Activated effector memory CD4-positive, alpha-beta T cell treated with Interleukin-2 at 50 U/mL for 16 hours (primary cell): ENCODE results near the gene SIRPA.

Source experiments
- DNase-seq: peaks from one replicate; pipeline ENCODE4 v3.0.0-alpha.2; 2020

Gene SIRPA

DNA sequence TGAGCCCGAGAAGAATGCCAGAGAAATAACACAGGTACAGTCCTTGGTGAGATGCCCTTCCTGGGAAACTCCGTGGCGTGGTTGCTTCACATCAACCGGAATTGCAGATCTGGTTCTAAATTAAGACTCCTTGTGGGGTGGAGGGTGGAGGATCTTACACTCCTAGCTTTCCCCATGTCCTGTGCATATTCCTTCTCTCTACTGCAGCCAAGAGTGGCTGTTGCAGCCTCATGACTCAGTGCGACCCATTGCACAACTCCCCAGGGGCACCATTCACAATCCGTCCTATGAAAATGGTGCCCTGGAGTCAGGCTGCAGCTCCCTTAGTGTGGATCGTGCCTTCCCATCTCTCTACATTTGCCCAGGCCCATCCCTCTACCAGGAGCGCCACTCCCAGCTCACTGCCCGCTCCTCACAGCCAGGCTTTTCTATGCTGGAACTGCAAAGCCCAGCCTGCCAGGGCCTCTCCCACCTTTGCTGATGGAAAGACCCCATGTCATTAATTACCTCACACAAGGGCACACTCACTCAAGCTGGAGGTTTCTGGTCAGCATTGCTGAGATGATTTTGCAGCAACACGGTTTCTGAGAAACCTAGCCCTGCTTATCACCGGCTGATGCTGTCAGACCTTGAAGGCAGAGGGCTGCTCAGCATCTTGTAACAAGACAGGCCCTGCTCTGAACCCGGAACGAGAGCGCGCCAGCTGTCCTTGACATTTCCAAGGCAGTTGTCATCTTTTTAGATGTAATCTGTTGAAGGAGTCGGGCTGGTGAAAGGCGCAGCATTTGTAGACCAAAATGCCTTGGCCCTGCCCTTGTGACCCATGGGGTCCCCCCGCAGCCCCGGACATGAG, 39.7 kb downstream of the SIRPA start:
- no peak for DNase-seq

DNA sequence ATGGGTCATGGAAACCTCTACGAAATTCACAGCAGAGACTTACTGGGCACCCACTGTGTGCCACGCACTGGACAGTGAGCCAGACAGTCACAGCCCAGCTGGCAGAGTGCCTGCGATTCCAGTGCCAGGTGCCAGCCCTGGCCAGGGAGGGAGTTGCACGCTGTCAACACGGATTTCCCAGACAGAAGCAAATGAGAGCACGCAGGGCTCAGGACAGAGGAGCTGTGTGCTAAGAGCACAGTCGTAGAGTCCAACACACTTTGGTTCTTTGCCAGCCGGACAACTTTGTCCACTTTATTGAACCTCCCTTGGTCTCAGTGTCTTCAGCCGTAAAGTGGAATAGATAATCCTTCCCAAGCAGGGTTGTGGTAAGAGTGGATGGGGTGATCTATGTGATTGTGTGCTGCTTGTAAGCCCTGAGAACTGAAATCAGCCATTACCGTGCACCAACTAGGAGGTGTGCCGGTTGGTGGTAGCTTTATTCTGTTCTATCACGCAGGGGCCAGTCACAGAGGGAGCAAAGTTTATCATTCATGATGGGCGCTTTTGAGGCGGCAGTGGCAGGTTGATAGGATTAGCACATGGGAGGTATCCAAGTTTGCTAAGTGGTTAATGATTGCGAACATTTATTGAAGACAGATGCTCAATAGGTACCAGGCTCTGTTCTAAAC, 40.6 kb downstream of the SIRPA start:
- DNase-seq: no peak

DNA sequence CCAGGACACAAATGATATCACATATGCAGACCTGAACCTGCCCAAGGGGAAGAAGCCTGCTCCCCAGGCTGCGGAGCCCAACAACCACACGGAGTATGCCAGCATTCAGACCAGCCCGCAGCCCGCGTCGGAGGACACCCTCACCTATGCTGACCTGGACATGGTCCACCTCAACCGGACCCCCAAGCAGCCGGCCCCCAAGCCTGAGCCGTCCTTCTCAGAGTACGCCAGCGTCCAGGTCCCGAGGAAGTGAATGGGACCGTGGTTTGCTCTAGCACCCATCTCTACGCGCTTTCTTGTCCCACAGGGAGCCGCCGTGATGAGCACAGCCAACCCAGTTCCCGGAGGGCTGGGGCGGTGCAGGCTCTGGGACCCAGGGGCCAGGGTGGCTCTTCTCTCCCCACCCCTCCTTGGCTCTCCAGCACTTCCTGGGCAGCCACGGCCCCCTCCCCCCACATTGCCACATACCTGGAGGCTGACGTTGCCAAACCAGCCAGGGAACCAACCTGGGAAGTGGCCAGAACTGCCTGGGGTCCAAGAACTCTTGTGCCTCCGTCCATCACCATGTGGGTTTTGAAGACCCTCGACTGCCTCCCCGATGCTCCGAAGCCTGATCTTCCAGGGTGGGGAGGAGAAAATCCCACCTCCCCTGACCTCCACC, 42.2 kb downstream of the SIRPA start:
- DNase-seq: no peak

DNA sequence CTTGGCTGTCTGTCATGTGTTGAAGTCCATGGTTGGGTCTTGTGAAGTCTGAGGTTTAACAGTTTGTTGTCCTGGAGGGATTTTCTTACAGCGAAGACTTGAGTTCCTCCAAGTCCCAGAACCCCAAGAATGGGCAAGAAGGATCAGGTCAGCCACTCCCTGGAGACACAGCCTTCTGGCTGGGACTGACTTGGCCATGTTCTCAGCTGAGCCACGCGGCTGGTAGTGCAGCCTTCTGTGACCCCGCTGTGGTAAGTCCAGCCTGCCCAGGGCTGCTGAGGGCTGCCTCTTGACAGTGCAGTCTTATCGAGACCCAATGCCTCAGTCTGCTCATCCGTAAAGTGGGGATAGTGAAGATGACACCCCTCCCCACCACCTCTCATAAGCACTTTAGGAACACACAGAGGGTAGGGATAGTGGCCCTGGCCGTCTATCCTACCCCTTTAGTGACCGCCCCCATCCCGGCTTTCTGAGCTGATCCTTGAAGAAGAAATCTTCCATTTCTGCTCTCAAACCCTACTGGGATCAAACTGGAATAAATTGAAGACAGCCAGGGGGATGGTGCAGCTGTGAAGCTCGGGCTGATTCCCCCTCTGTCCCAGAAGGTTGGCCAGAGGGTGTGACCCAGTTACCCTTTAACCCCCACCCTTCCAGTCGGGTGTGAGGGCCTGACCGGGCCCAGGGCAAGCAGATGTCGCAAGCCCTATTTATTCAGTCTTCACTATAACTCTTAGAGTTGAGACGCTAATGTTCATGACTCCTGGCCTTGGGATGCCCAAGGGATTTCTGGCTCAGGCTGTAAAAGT, 43.5 kb downstream of the SIRPA start:
- no peak for DNase-seq

DNA sequence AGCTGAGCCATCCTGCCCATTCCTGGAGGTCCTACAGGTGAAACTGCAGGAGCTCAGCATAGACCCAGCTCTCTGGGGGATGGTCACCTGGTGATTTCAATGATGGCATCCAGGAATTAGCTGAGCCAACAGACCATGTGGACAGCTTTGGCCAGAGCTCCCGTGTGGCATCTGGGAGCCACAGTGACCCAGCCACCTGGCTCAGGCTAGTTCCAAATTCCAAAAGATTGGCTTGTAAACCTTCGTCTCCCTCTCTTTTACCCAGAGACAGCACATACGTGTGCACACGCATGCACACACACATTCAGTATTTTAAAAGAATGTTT, 44.0 kb downstream of the SIRPA start:
- no peak for DNase-seq

DNA sequence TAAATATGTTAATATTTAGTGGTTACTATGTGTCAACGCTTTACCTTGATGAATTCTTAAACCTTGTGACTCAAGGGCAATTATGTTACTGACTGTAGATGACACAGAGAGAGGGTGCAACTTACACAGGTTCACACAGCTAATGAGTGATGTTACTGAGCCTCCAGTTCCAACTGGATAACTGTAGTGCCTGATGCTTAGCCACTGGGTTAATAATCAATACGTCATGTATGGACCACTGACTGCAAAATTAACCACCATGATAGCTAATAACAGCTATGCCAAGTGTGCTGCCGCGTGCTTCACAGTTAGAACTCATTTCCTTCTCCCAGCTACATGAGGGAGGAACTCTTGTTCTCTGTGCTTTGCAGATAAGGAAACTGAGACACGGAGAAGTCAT, 45.4 kb downstream of the SIRPA start:
- no peak for DNase-seq

DNA sequence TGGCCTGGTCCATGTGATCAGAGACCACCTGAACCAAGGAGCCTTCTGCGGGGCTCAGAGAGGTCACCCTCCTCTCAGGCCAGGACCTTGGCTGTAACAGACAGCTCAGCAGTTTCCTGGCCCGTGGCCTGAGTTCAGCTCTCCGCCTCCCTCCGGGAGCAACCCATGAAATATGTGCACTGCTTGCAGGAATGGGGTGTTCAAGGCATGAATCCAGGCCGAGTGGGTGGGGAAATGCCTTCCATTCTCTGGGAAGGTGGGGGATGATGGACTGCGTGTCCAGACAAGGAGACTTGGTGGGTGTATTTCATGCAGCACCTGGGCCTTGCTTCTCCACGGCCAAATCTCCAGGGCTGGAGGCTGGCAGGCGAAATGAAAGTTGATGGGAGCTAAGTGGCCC, 46.0 kb downstream of the SIRPA start:
- no peak for DNase-seq

DNA sequence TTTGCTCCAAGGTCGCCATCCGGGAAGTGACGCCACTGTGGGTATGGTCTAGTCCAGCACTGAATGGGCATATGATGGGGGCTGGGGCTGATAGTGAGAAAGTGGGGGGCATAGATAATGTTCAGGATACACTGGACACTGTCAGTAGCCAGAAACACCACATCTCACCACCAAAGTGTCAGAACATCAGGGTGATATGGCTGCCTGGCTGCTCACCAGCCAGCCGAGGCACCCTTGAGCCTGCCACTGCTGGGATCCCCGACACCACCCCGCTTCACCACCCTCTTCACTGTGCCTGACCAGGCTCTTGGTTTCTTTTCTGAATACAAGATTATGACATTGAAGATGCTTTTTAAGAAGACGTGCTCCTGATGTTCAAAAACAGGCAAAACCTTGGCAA, 46.9 kb downstream of the SIRPA start:
- DNase-seq: no peak

DNA sequence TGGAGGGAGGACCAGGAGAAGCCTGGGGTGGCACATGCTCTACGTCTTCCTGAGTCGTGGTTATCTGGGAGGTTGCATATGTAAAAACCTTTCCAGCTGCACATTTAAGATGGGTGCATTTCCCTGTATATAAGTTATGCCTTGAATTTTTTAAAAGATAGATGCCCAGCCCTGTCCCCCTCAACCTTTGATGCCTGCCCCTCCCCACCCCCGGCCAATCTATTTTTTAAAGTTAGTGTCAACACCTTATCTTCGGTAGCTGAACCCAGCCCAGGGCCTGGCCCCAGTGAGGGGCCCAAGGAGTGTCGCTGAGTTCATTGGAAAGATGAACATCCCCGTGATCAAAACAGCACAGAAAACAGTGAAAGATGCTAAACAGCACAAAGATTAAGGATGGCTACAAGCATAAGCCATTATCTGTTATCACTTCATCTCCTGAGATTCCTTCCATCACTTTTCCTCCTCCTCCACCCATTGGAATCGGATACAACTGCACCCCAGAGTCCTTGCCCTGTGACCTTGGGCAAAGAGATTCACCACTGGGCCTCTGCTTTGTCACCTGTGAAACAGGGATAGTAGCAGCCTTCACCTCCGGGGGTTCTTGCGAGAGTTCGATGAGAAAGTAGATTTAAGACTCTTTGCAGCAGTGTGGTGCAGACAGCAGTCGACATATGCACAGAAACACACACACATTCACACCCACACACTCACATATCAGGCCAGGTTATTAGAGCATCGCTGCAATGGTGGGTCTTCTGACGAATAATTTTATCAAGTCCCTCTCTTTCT, 47.5 kb downstream of the SIRPA start:
- DNase-seq: no peak

DNA sequence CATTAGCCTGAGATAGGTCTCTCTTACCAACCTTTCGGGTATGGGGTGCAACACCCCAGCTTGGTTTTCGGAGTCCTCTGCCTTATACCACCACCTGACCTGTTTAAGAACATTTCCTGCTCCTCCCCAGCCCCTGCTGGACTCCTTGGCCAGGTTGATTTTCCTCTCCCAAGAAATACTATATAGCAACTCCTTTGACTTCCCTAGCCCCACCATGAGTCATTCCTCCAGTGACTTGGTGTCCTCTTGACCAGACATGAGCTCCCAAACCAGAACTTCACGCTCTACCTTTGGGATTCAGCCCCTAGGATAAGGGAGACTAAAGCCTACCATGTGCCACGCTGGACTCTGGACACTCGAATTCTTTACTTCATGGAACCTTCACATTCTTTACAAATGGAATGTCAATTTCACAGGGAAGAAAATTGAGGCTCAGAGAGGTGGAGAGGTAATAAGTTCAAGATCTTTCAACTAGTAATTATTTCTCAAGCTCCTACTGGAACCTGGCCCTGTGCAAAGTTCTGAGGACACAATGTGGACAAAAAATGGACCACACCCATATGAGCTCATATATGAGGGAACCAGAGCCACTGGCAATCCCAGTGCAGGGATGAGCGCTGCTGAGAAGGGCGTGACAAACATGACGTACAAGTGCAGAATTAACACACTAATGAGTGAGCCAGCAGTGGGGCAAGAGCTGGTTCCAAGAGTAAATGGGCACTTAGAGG, 48.2 kb downstream of the SIRPA start:
- no peak for DNase-seq

DNA sequence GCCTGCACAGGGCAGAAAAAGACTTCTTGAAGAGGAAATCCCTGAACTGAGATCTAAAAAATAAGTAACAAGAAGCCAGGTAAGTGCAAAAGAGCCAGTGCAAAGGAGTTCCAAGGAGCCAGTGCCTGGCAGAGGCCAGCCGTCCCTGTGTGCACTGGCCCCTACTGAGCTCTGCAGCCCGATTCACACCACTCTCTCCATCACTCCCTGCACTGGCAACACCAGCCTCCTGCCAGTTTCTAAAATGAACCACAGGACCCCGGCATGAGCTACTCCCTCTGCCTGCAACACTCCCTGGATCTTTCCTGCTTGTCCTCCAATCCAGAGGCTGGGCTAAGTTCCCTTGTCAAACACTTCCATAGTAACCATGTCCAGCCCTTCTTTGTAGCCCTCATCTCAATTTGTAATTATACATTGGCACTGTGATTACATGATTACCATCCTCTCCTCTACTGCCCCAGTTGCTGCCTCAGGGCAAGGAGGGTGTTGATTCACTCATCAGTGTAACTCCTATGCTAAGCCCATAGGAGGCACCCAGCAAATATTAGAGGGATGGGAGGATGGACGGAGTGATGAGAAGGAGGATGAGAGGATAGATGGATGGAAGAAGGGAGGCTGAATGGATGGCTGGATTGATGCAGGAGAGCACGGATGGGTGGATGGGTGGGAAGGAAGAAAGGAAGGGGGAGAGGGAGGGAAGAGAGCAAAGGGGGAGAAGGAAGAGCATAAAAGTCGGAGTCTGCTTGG, 49.3 kb downstream of the SIRPA start:
- no peak for DNase-seq

DNA sequence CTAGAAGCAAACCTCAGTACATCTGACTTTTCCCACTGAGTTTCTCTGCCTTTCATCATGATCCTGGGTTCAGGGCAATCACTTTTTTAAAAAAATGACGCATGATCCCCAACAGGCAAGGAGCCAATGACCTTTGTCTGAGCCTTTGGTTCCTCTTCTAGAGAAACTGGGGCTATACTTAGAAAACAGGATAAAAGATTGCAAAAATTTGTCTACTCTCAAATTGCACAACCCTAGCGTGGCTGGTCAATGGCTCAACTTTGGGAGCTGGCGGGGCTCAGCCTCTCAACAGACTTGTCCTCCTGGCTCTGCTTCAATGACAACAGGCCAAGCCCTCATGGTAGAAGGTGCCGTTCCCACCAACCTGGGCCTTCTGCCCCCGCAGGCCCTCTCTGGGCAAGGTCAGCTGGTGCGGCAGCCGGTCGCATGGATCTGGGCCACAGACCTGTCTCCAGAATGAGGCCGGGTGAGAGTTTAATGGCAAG, 50.0 kb downstream of the SIRPA start:
- no peak for DNase-seq

DNA sequence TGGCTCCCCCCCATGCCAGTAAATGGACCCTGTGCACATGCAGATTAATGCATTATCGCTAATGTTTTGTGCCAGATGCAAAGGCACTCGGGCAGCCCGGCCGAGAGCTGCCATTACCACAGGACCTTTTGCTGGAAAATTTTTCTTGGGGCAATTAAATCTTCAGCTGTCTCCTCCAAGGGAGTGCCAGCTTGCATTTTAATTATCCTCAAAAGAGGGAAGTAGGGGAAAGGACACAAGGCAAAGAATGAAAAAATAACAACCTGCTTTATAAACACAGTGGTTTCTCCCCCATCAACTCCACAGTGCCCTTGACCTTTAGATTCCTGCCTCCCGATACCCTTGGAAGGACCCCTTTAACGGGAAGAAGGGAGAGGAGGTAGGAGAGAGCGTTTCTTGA, 50.5 kb downstream of the SIRPA start:
- DNase-seq: no peak

DNA sequence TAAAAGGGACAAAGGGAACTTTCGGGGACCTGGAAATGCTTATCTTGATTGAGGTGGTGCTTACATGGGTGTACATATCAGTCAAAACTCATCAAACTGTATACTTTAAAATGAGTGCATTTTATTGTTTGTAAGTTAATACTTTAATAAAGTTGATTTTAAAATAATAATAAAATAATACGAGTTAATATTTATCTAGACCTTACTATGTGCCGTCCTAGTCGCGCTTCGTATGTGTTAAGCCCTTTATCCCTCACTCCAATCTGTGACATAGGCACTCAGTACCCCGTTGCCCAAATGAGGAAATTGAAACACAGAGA, 51.2 kb downstream of the SIRPA start:
- no peak for DNase-seq

DNA sequence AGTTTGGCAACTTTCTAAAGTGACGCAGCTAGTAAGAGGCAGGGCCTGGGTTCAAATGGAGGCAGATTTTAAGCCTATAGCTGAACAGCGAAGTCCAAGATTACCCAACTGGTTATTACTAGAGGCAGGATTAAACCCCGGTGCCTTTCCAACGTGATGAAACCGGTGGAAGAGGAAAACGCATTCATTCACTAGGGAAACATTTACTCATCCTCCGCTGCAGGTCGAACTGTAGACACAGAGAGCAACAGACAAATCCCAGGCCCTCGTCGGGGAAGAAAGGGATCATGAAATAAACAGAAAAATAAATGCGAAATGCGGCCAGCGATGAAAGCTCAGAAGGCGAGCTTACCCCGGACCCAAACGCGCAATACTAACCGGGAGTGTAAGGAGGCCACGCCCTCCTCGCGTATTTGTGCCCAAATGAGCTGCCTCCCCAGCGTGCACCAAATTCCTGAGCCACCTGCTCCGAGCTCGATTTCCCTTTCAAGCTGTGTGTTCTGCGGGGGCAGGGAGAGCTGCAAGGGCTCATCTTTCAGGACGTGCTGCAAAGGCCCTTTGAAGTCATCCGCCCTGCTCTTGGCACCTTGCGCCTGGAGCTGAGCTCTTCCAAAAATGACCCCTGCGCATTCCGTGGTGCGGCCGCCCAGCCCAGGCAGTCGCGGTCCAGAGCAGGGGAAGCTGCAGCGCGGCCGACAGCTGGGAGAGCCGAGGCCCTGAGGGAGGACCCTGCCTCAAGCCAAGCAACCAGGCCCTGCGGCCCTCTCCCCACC, 51.7 kb downstream of the SIRPA start:
- DNase-seq: no peak

DNA sequence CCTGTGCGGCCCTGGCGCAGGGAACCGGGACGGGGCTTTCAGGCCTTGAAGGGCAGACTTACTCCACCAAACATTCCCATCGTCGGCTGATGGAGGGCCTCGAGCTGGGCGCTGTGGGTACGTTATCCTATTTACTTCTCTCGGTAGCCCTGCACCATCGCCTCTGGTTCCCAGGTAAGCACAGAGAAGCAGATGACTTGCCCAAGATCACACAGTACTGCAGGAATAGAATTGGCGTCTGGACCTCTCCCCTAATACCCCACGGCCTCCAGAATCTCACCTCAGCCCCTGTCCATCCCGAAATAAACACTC, 52.3 kb downstream of the SIRPA start:
- DNase-seq: no peak

DNA sequence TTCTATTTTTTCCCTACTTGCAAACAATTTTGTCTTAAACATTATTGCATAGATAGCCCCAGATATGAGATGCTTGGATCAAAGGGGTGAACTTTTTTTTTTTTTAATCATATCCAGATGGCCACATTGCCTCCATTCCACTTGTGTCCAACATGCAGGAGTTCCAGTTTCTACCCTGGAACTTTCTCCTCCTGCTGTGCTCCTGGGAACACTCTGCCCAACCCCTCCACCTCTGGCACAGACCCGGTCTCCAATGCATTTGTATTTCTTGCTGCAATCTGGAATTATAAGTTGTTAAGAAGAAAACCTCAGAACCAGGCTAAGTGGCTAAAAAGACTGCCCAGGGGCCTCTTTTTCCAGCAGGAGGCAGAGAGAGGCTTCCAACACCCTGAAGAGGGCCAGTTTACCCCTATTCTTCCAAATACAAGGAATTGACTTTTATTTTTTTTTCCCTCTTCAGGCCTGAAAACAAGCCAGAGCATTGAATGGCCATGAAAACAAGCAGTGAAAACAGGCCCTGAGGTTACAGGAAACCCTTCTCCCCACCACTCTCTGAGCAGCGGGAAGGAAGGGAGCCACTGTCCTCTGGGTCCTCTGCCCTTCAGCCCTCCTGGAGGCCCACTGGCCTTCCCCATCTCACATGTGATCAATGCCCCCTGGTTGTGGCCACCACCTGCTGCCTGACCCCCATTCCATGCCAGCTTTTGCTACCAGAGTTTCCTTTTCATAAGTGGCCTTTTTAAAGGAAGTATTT, 54.3 kb downstream of the SIRPA start:
- DNase-seq: no peak

DNA sequence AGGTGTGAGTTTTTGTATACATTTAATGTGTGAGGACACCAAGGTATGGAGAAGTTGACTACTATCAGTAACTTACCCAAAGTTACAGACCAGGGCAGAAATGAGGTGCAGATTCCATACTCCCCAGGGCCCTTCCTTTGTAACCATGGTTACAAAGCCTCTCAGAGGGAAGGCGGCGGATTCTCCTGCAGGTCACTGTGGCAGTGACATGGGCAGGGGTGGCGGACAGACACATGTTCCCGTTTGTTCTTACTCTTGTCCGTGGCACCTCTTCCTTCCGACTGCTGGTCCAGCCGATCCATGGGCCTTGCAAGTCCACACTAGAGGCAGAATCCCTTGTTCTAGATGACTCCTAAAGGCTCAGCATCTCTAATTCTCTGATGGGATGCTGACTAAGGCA, 55.6 kb downstream of the SIRPA start:
- DNase-seq: no peak

DNA sequence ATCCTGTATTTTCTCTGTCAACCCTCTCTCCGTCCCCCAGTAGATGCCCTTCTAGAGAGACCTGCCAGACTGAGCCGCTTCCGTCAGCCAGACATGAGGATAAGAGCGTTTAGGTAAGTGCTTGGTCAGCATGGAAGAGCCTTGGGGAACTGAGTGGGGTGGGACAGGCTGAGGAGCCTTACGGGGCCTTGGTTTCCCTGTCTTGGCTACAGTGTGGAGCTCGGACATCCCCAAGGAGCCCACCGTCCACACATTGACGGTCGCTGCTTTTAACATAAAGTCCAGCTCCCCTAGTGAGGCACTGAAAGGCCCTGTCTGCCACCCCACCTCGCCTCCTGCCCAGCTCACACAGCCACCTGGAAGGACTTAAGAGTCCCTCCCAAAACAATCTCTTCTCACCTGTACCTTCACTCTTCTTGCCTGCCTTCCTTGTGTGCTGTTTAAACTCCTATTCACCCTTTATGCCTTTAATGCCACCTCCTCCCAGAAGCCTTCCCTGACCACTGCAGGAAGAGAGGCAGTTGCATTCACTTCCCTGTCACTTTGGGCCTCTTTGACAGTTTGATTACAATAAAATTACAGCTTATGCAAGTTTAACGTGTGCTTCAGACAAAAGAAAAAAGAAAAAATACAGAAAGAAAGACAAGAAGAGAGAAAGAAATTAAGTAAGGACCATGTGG, 56.4 kb downstream of the SIRPA start:
- no peak for DNase-seq
